Measurements from ENCODE around the gene PRKG1. TPM values are rescaled to one million over a fixed set of nuclear protein-coding genes. Genes with fewer than 3 reads are reported as not detected.

PRKG1 gene
- total and polyA plus RNA-seq, 2 experiments from 2014 or later = 10.7 to 21.8 TPM

GRCh38 chr10:51808187-51808586 lies 733.9 kb downstream of the PRKG1 start:
- peaks cover 15% of the 10 kb centered on the region for H3K4me1 ChIP-seq (ENCODE audit: insufficient read depth)
- H3K27me3 ChIP-seq (replicated peaks; ENCODE audit: insufficient read depth) = no peaks in the 10 kb centered on the region
- no peak for DNase-seq
- in situ Hi-C loops (cut with MboI) = no loop called here
- no peak overlapping the region for H2AFZ ChIP-seq
- H3K79me2 ChIP-seq (ENCODE audit: insufficient read depth) = no peaks in the 10 kb centered on the region
- H4K20me1 ChIP-seq (ENCODE audit: insufficient read depth) = no peaks in the 10 kb centered on the region
- H3K4me3 ChIP-seq = no peak overlapping the region
- 79% methylated on average over 3 of the region's 3 CpGs for WGBS, 2 experiments (ENCODE audit: low coverage in 1 of 2, low lambda C conversion rate in 2 of 2, missing lambda C conversion rate in 2 of 2)
- no peak overlapping the region for H3K4me2 ChIP-seq (ENCODE audit: unreplicated experiment)
- H3K27ac ChIP-seq = no peak overlapping the region
- no peak overlapping the region for H3K9ac ChIP-seq
- no peaks in the 10 kb centered on the region; the same call in 1 of the 2 replicates for H3K9me2 ChIP-seq (ENCODE audit: insufficient read depth)
- H3K36me3 ChIP-seq (ENCODE audit: low read depth) = no peaks in the 10 kb centered on the region
- H3K9me3 ChIP-seq (ENCODE audit: low read depth) = no peaks in the 10 kb centered on the region
- peaks cover 4% of the 10 kb centered on the region for H3F3A ChIP-seq (ENCODE audit: insufficient read depth)
- no peak for TF ChIP-seq EZH2phosphoT487 (IDR thresholded peaks at IDR 0.05; ENCODE audit: insufficient read depth, low read depth)
- TF ChIP-seq EZH2 (IDR thresholded peaks at IDR 0.05; ENCODE audit: insufficient read depth, poor library complexity, severe bottlenecking) = no peak

GRCh38 chr10:51815723-51816122 lies 741.4 kb downstream of the PRKG1 start:
- H3K27me3 ChIP-seq (replicated peaks; ENCODE audit: insufficient read depth) = no peaks in the 10 kb centered on the region
- H3K4me1 ChIP-seq (ENCODE audit: insufficient read depth) = no peaks in the 10 kb centered on the region
- no peaks in the 10 kb centered on the region for H4K20me1 ChIP-seq (ENCODE audit: insufficient read depth)
- no peak overlapping the region for H3K4me3 ChIP-seq
- H3K79me2 ChIP-seq (ENCODE audit: insufficient read depth) = no peaks in the 10 kb centered on the region
- no peaks in the 10 kb centered on the region for H3F3A ChIP-seq (ENCODE audit: insufficient read depth)
- no peak overlapping the region for H3K4me2 ChIP-seq (ENCODE audit: unreplicated experiment)
- no peaks in the 10 kb centered on the region for H3K9me2 ChIP-seq (ENCODE audit: insufficient read depth)
- TF ChIP-seq EZH2 (IDR thresholded peaks at IDR 0.05; ENCODE audit: insufficient read depth, poor library complexity, severe bottlenecking) (no peak), EZH2phosphoT487 (IDR thresholded peaks at IDR 0.05; ENCODE audit: insufficient read depth, low read depth) (no peak)
- in situ Hi-C loops (cut with MboI) = no loop called here
- H2AFZ ChIP-seq = no peak overlapping the region
- no peaks in the 10 kb centered on the region for H3K36me3 ChIP-seq (ENCODE audit: low read depth)
- DNase-seq = no peak
- 98 to 100% methylated on average over 2 of the region's 2 CpGs for WGBS, 2 experiments (ENCODE audit: low coverage in 1 of 2, low lambda C conversion rate in 2 of 2, missing lambda C conversion rate in 2 of 2)
- H3K27ac ChIP-seq = no peak overlapping the region
- H3K9me3 ChIP-seq (ENCODE audit: low read depth) = no peaks in the 10 kb centered on the region
- no peak overlapping the region for H3K9ac ChIP-seq

- no peak overlapping the region for H3K4me2 ChIP-seq (ENCODE audit: unreplicated experiment)
- H4K20me1 ChIP-seq (ENCODE audit: insufficient read depth) = no peaks in the 10 kb centered on the region
- H3K9ac ChIP-seq = no peak overlapping the region
- H3F3A ChIP-seq (ENCODE audit: insufficient read depth) = no peaks in the 10 kb centered on the region
- in situ Hi-C loops (cut with MboI) = no loop called here
- H3K27me3 ChIP-seq (replicated peaks; ENCODE audit: insufficient read depth) = no peaks in the 10 kb centered on the region
- no peak for DNase-seq
- no peaks in the 10 kb centered on the region for H3K9me2 ChIP-seq (ENCODE audit: insufficient read depth)
- H3K36me3 ChIP-seq (ENCODE audit: low read depth) = no peaks in the 10 kb centered on the region
- H3K79me2 ChIP-seq (ENCODE audit: insufficient read depth) = no peaks in the 10 kb centered on the region
- no peaks in the 10 kb centered on the region for H3K4me1 ChIP-seq (ENCODE audit: insufficient read depth)
- no peak overlapping the region for H2AFZ ChIP-seq
- no peaks in the 10 kb centered on the region for H3K9me3 ChIP-seq (ENCODE audit: low read depth)
- WGBS, 2 experiments (ENCODE audit: low coverage in 1 of 2, low lambda C conversion rate in 2 of 2, missing lambda C conversion rate in 2 of 2) = 78 to 79% methylated on average over 2 of the region's 2 CpGs
- TF ChIP-seq EZH2 (IDR thresholded peaks at IDR 0.05; ENCODE audit: insufficient read depth, poor library complexity, severe bottlenecking) = no peak
- no peak for TF ChIP-seq EZH2phosphoT487 (IDR thresholded peaks at IDR 0.05; ENCODE audit: insufficient read depth, low read depth)
- H3K27ac ChIP-seq = no peak overlapping the region
- no peak overlapping the region for H3K4me3 ChIP-seq
Measured at GRCh38 chr10:51821045-51821444, 746.8 kb downstream of the PRKG1 start.

- H3K27ac ChIP-seq = no peak overlapping the region
Measured at GRCh38 chr10:51821745-51822144, 747.5 kb downstream of the PRKG1 start.

More at GRCh38 chr10:51821745-51822144, 747.5 kb downstream of the PRKG1 start:
- Histone ChIP-seq H3K9me2 (ENCODE audit: insufficient read depth) (no peaks in the 10 kb centered on the region), H2AFZ (no peak overlapping the region), H3K27me3 (replicated peaks; ENCODE audit: insufficient read depth) (no peaks in the 10 kb centered on the region), H3K4me2 (ENCODE audit: unreplicated experiment) (no peak overlapping the region), H3K4me3 (no peak overlapping the region), H4K20me1 (ENCODE audit: insufficient read depth) (no peaks in the 10 kb centered on the region), H3F3A (ENCODE audit: insufficient read depth) (no peaks in the 10 kb centered on the region), H3K9me3 (ENCODE audit: low read depth) (no peaks in the 10 kb centered on the region), H3K79me2 (ENCODE audit: insufficient read depth) (no peaks in the 10 kb centered on the region), H3K36me3 (ENCODE audit: low read depth) (no peaks in the 10 kb centered on the region), H3K9ac (no peak overlapping the region), H3K4me1 (ENCODE audit: insufficient read depth) (no peaks in the 10 kb centered on the region)
- in situ Hi-C loops (cut with MboI) = no loop called here
- no peak for TF ChIP-seq EZH2phosphoT487 (IDR thresholded peaks at IDR 0.05; ENCODE audit: insufficient read depth, low read depth)
- no peak for TF ChIP-seq EZH2 (IDR thresholded peaks at IDR 0.05; ENCODE audit: insufficient read depth, poor library complexity, severe bottlenecking)
- DNase-seq = no peak

Measured in GM23248 (cell line).